ENCODE results near the gene DMRTB1. TPM values are rescaled to one million over a fixed set of nuclear protein-coding genes. Genes with fewer than 3 reads are reported as not detected.

DMRTB1 gene
- total RNA-seq, 2 donors from 2014 or later: not detected

DNA sequence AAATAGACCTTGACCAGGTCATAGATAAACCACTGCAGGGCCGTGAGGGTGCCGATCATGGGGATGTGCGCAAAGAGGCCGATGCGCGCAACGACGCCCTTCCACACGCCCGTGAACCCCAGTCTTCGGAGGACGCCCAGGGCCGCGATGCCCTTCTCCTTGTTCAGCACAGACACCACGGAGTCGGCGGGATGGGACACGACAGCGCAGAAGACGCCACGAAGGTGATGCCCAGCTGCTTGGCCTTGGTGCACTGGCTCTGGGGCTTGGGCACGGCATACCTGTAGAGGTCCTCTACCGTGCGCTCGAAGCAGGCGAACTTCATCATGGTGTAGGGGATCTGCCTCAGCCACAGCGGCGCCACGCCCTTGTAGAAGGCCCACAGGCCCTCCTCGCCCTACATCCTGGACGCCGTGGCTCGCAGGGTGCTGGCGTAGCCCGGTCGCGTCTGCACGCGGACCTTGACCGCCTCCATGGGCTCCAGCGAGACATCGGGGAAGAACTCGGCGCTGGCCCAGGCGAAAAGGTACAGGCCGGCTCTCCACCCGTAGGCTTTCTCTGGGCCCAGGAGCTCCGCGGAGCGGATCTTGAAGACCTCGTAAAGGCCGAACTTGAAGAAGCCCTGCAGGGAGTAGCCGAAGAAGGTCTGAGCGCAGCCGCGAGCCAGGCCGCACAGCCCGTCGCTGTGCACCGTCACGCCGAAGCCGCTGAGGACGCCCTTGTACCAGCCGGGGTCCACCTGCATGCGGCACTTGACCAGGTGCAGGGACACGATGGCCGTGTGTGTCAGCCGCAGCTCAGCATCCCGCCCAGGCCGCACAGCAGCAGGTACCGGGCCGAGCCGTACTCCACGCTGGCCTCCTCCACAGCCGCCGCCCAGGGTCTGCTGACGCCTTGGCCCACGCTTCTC is 20.5 kb upstream of the DMRTB1 start:
- no peak overlapping the region for H3K27ac Mint-ChIP-seq
- peaks cover 47% of the 10 kb centered on the region for H3K9me3 Mint-ChIP-seq
- H3K4me3 Mint-ChIP-seq: no peak overlapping the region
- TF ChIP-seq, protein P1, sequence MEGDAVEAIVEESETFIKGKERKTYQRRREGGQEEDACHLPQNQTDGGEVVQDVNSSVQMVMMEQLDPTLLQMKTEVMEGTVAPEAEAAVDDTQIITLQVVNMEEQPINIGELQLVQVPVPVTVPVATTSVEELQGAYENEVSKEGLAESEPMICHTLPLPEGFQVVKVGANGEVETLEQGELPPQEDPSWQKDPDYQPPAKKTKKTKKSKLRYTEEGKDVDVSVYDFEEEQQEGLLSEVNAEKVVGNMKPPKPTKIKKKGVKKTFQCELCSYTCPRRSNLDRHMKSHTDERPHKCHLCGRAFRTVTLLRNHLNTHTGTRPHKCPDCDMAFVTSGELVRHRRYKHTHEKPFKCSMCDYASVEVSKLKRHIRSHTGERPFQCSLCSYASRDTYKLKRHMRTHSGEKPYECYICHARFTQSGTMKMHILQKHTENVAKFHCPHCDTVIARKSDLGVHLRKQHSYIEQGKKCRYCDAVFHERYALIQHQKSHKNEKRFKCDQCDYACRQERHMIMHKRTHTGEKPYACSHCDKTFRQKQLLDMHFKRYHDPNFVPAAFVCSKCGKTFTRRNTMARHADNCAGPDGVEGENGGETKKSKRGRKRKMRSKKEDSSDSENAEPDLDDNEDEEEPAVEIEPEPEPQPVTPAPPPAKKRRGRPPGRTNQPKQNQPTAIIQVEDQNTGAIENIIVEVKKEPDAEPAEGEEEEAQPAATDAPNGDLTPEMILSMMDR (conservative IDR thresholded peaks at IDR 0.05): no peak
- no peak overlapping the region for H3K9ac ChIP-seq (ENCODE audit: extremely low read depth, low read length, poor library complexity, severe bottlenecking)
- WGBS, 2 experiments (ENCODE audit: insufficient coverage in 1 of 2, insufficient read length in 1 of 2): 97 to 98% methylated on average over 51 to 79 of the region's 79 CpGs
- no peak overlapping the region for H3K27ac ChIP-seq (ENCODE audit: low read depth, low read length)
- peaks cover 17% of the 10 kb centered on the region for H3K4me1 Mint-ChIP-seq
- DNase-seq: no peak
- no peaks in the 10 kb centered on the region for H3K27me3 ChIP-seq (ENCODE audit: control insufficient read depth, insufficient read depth, low read length, poor library complexity, severe bottlenecking)
- peak overlapping the region; percentile 23 for H3K4me3 ChIP-seq (ENCODE audit: low read length)
- H3K27me3 Mint-ChIP-seq (ENCODE audit: insufficient read depth): no peaks in the 10 kb centered on the region
- H3K9me3 ChIP-seq (ENCODE audit: control insufficient read depth, low read length): peaks cover 21% of the 10 kb centered on the region
- peaks cover 20% of the 10 kb centered on the region for H3K36me3 Mint-ChIP-seq (ENCODE audit: low read depth)
- peaks cover 7% of the 10 kb centered on the region for H3K4me1 ChIP-seq (ENCODE audit: control insufficient read depth, insufficient read depth, low read length)
- no peaks in the 10 kb centered on the region for H3K36me3 ChIP-seq (ENCODE audit: control insufficient read depth, insufficient read depth, low read length)

DNA sequence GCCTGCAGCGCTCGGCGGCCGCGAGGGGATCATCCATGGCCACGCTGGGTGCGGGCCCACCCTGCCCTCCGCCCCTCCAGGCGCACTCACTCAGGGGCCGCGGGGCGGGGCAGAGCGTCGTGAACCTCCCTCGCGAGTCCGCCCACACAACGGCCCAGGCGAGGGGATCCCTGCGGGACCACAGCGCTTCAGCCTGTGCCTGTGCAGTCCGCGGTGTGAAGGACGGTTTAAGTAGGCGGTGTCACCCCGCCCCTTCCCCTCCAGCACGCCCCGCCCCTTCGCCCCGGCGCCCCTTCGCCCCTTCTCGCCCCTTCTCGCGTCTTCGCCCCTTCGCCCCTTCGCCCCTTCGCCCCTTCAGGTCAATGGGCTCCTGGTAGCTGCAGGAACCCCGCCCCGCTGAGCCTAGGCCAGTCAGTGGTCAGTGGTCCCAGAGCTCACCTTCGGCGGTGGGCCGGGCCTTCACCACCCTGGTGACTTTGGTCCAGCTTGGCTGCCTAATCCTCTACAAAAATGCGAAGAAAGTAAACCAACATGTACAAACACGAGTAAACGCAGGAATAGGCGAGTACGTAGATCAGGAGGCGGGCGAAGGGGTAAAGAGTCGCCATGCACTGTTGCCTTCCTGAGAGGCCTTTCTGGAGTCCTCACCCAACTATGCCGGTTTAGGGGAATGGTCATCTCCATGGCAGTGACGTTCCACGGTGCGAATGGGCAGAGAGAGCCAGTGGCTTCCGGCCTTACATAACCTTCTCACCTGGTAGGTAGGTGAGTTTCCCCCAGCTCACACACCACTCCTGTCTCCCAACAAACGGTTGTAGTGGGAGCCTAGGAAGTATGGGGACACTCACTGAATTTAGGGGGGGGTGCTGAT is 19.6 kb upstream of the DMRTB1 start:
- Histone ChIP-seq H3K9me3 (ENCODE audit: control insufficient read depth, low read length) (peaks cover 14% of the 10 kb centered on the region), H3K9ac (ENCODE audit: extremely low read depth, low read length, poor library complexity, severe bottlenecking) (no peak overlapping the region), H3K27me3 (ENCODE audit: control insufficient read depth, insufficient read depth, low read length, poor library complexity, severe bottlenecking) (no peaks in the 10 kb centered on the region), H3K4me1 (ENCODE audit: control insufficient read depth, insufficient read depth, low read length) (peaks cover 7% of the 10 kb centered on the region), H3K4me3 (ENCODE audit: low read length) (no peak overlapping the region), H3K27ac (ENCODE audit: low read depth, low read length) (no peak overlapping the region), H3K36me3 (ENCODE audit: control insufficient read depth, insufficient read depth, low read length) (no peaks in the 10 kb centered on the region)
- Mint-ChIP-seq H3K27me3 (ENCODE audit: insufficient read depth) (no peaks in the 10 kb centered on the region), H3K4me3 (no peak overlapping the region), H3K27ac (no peak overlapping the region), H3K9me3 (peaks cover 38% of the 10 kb centered on the region), H3K4me1 (peaks cover 17% of the 10 kb centered on the region), H3K36me3 (ENCODE audit: low read depth) (peaks cover 11% of the 10 kb centered on the region)
- TF ChIP-seq, protein P1 (conservative IDR thresholded peaks at IDR 0.05): no peak
- 96 to 98% methylated on average over 27 to 58 of the region's 58 CpGs for WGBS, 2 experiments (ENCODE audit: insufficient coverage in 1 of 2, insufficient read length in 1 of 2)
- no peak for DNase-seq

DNA sequence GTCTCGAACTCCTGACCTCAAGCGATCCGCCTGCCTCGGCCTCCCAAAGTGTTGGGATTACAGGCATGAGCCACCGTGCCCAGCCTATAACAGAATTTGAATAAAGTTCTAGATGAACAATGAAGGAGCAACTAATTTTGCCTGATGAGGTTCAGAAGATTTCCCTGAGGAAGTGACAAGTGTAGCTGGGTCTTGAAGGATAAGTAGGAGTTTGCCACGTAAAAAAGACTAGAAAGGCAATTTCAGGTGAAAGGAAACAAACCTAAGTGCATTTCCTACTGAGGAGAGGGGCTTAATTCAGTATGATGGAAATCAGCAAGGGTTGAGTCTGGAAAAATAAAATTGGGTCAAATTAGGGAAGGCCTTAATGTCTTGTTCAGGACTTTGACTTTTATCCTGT is 18.6 kb upstream of the DMRTB1 start:
- Mint-ChIP-seq H3K4me1 (peaks cover 17% of the 10 kb centered on the region), H3K9me3 (peaks cover 30% of the 10 kb centered on the region), H3K27ac (no peak overlapping the region), H3K4me3 (no peak overlapping the region), H3K27me3 (ENCODE audit: insufficient read depth) (no peaks in the 10 kb centered on the region), H3K36me3 (ENCODE audit: low read depth) (peaks cover 7% of the 10 kb centered on the region)
- TF ChIP-seq, protein P1 (conservative IDR thresholded peaks at IDR 0.05): no peak
- Histone ChIP-seq H3K4me1 (ENCODE audit: control insufficient read depth, insufficient read depth, low read length) (peaks cover 7% of the 10 kb centered on the region), H3K27ac (ENCODE audit: low read depth, low read length) (no peak overlapping the region), H3K36me3 (ENCODE audit: control insufficient read depth, insufficient read depth, low read length) (no peaks in the 10 kb centered on the region), H3K27me3 (ENCODE audit: control insufficient read depth, insufficient read depth, low read length, poor library complexity, severe bottlenecking) (no peaks in the 10 kb centered on the region), H3K9ac (ENCODE audit: extremely low read depth, low read length, poor library complexity, severe bottlenecking) (no peak overlapping the region), H3K9me3 (ENCODE audit: control insufficient read depth, low read length) (peaks cover 4% of the 10 kb centered on the region), H3K4me3 (ENCODE audit: low read length) (no peak overlapping the region)
- DNase-seq: no peak
- 92 to 96% methylated on average over 5 to 6 of the region's 6 CpGs for WGBS, 2 experiments (ENCODE audit: insufficient coverage in 1 of 2, insufficient read length in 1 of 2)
